Trophoblast cell (in vitro differentiated cells and primary cell): ENCODE results near the gene LCOR.

Experiments used
- DNase-seq, 2 donors: peaks; one replicate each; pipeline ENCODE4 v3.0.0-alpha.2; 2016
- H2AFZ ChIP-seq: 2 replicates; pipeline ENCODE4 v1.6.1; 2013; ENCODE audit warnings: low read length, moderate library complexity, mild to moderate bottlenecking; ENCODE audit not compliant: insufficient read depth, poor library complexity
- H2AK5ac ChIP-seq: 2 replicates; pipeline ENCODE4 v1.6.1; 2013; ENCODE audit warnings: mild to moderate bottlenecking, low read length
- H2BK120ac ChIP-seq: 2 replicates; pipeline ENCODE4 v1.6.1; 2013; ENCODE audit warnings: low read length, mild to moderate bottlenecking, moderate library complexity; ENCODE audit not compliant: insufficient read depth, poor library complexity
- H2BK12ac ChIP-seq: 2 replicates; pipeline ENCODE4 v1.6.1; 2013; ENCODE audit warnings: mild to moderate bottlenecking, low read length, moderate library complexity
- H2BK5ac ChIP-seq: 2 replicates; pipeline ENCODE4 v1.6.1; 2013; ENCODE audit warnings: low read length, low read depth, moderate library complexity, mild to moderate bottlenecking; ENCODE audit not compliant: poor library complexity
- H3K14ac ChIP-seq: 2 replicates; pipeline ENCODE4 v1.6.1; 2013; ENCODE audit warnings: mild to moderate bottlenecking, low read length
- H3K18ac ChIP-seq: 2 replicates; pipeline ENCODE4 v1.6.1; 2013; ENCODE audit warnings: mild to moderate bottlenecking, low read length
- H3K23ac ChIP-seq: 2 replicates; pipeline ENCODE4 v1.6.1; 2013; ENCODE audit warnings: low read length
- H3K27ac ChIP-seq: 2 replicates; pipeline ENCODE4 v1.5.1; 2013; ENCODE audit warnings: low read depth, mild to moderate bottlenecking, inconsistent platforms, low read length, moderate library complexity
- H3K27me3 ChIP-seq: 2 replicates; pipeline ENCODE4 v1.6.1; 2013; ENCODE audit warnings: inconsistent platforms, mild to moderate bottlenecking, low read length, moderate library complexity; ENCODE audit not compliant: insufficient read depth
- H3K36me3 ChIP-seq, 2 experiments: 1 replicate in 1 of 2; 2 replicates in 1 of 2; pipeline ENCODE4 v1.6.1; 2013; ENCODE audit warnings: low read length in 2 of 2, mild to moderate bottlenecking in 2 of 2, moderate library complexity in 1 of 2; ENCODE audit not compliant: insufficient read depth in 2 of 2, control insufficient read depth in 1 of 2
- H3K4ac ChIP-seq: 2 replicates; pipeline ENCODE4 v1.6.1; 2013; ENCODE audit warnings: low read depth, mild to moderate bottlenecking, low read length, moderate library complexity
- H3K4me1 ChIP-seq, 2 experiments: 1 replicate in 1 of 2; 2 replicates in 1 of 2; pipeline ENCODE4 v1.6.1; 2013; ENCODE audit warnings: low read length in 2 of 2, mild to moderate bottlenecking in 2 of 2, moderate library complexity in 1 of 2; ENCODE audit not compliant: insufficient read depth in 2 of 2, control insufficient read depth in 1 of 2
- H3K4me2 ChIP-seq: 2 replicates; pipeline ENCODE4 v1.6.1; 2013; ENCODE audit warnings: inconsistent platforms, mild to moderate bottlenecking, low read length, moderate library complexity
- H3K4me3 ChIP-seq: 2 replicates; pipeline ENCODE4 v1.5.1; 2013; ENCODE audit warnings: mild to moderate bottlenecking, low read depth, low read length, inconsistent platforms
- H3K79me1 ChIP-seq: one replicate; pipeline ENCODE4 v1.6.1; 2013; ENCODE audit warnings: low read length
- H3K79me2 ChIP-seq: 2 replicates; pipeline ENCODE4 v1.6.1; 2013; ENCODE audit warnings: low read length, mild to moderate bottlenecking; ENCODE audit not compliant: control insufficient read depth, insufficient read depth, poor library complexity
- H3K9ac ChIP-seq: 2 replicates; pipeline ENCODE4 v1.6.1; 2013; ENCODE audit warnings: mild to moderate bottlenecking, low read length
- H3K9me3 ChIP-seq: 2 replicates; pipeline ENCODE4 v1.6.1; 2013; ENCODE audit warnings: low read depth, mild to moderate bottlenecking, control low read depth, inconsistent platforms, low read length; ENCODE audit not compliant: insufficient read depth
- H4K12ac ChIP-seq: 2 replicates; pipeline ENCODE4 v1.6.1; 2013; ENCODE audit warnings: low read depth, mild to moderate bottlenecking, low read length, moderate library complexity
- H4K8ac ChIP-seq: 2 replicates; pipeline ENCODE4 v1.6.1; 2013; ENCODE audit warnings: low read depth, mild to moderate bottlenecking, low read length, moderate library complexity
- H4K91ac ChIP-seq: one replicate; pipeline ENCODE4 v1.6.1; 2013; ENCODE audit warnings: low read depth, mild to moderate bottlenecking, low read length, moderate library complexity
- WGBS: extraction: QIAGEN DNeasy Blood & Tissue Kit; methylation state at CpG from one replicate; pipeline ENCODE4 v1.1.7; 2013; ENCODE audit warnings: missing lambda C conversion rate; ENCODE audit not compliant: insufficient read length, insufficient coverage; ENCODE audit errors: extremely low coverage; 5-methylcytosine and 5-hydroxymethylcytosine counted together

Gene LCOR

DNA sequence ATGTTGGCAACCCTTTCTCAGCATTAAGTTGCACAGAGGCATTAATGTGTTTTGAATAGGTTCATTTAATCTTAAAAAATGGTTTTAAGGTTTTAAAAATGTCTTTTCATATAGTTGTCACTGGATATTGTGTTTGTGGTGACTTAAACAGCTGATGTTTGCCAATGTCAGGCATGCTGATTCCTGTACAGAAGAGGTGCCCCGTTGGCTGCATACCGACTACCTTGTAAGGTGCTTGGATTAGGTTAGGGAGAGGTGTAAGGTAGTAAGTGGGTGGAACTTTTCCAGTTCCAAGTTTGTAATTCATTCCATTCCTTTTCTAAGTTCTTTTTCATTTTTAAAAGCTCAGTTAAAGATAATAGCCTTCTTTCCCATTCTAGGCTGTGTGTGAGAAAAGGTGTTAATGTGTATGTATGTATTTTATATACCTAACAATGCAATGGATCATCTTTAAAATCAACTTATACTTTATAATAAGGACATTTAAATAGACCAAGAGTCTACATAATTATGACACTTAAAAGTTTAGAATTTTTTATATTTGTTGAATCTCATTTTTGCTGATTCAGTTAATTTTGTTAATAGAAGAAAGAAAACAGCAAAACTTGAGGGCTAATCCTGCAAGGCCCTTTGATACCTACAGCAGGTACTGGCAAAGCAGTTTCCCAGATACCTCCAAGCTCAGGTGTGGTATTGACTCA lies 155.2 kb downstream of the LCOR start:
- no peak for DNase-seq
- Histone ChIP-seq H2AFZ (no peak overlapping the region), H3K4me3 (no peak overlapping the region), H2BK120ac (no peak overlapping the region), H2AK5ac (no peak overlapping the region), H3K9ac (no peak overlapping the region), H3K27me3 (no peaks in the 10 kb centered on the region), H3K4me2 (no peak overlapping the region), H4K8ac (no peak overlapping the region), H3K4ac (no peak overlapping the region), H3K36me3 (peaks cover 0 to 4% of the 10 kb centered on the region in 2 experiments), H3K27ac (no peak overlapping the region), H3K9me3 (no peaks in the 10 kb centered on the region), H4K91ac (no peak overlapping the region), H3K79me2 (no peaks in the 10 kb centered on the region), H2BK12ac (no peak overlapping the region), H3K14ac (no peak overlapping the region), H3K23ac (no peak overlapping the region), H3K4me1 (peaks cover 0 to 6% of the 10 kb centered on the region in 2 experiments), H4K12ac (no peak overlapping the region), H3K79me1 (no peaks in the 10 kb centered on the region), H2BK5ac (no peak overlapping the region), H3K18ac (no peak overlapping the region)
- no CpG with 5 or more reads among the region's 2 CpGs for WGBS

DNA sequence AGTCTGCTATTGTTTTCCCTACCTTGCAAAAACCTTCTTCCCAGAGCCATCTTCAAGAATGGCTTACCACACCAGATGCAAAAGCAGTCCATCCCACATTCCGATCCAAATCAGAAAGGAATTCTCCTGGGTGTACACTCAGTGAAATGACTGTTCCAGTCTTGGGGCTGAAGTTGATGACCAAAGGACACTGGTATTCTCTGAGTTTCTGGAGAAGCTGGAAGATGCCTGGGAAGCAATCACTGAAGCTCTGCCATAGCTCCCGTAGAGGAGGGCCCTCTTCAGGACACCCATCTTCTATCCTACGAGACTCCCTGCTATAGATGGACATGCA lies 155.7 kb downstream of the LCOR start:
- no peak overlapping the region for H3K4ac ChIP-seq
- no peak overlapping the region for H3K23ac ChIP-seq
- peak; percentile 87 to 97 for DNase-seq
- peaks cover 0 to 6% of the 10 kb centered on the region in 2 experiments for H3K4me1 ChIP-seq
- no peak overlapping the region for H2BK12ac ChIP-seq
- no peak overlapping the region for H4K12ac ChIP-seq
- no peak overlapping the region for H2BK5ac ChIP-seq
- no peaks in the 10 kb centered on the region for H3K79me1 ChIP-seq
- H3K36me3 ChIP-seq: peaks cover 0 to 4% of the 10 kb centered on the region in 2 experiments
- H3K4me2 ChIP-seq: no peak overlapping the region
- no peak overlapping the region for H3K4me3 ChIP-seq
- H3K14ac ChIP-seq: no peak overlapping the region
- peak overlapping the region; percentile 42 for H3K27ac ChIP-seq
- WGBS: no CpG with 5 or more reads among the region's 3 CpGs
- H4K91ac ChIP-seq: no peak overlapping the region
- H3K27me3 ChIP-seq: no peaks in the 10 kb centered on the region
- H3K9me3 ChIP-seq: no peaks in the 10 kb centered on the region
- no peak overlapping the region for H3K18ac ChIP-seq
- H2AFZ ChIP-seq: no peak overlapping the region
- H4K8ac ChIP-seq: no peak overlapping the region
- no peak overlapping the region for H2AK5ac ChIP-seq
- no peak overlapping the region for H2BK120ac ChIP-seq
- H3K9ac ChIP-seq: no peak overlapping the region
- no peaks in the 10 kb centered on the region for H3K79me2 ChIP-seq

DNA sequence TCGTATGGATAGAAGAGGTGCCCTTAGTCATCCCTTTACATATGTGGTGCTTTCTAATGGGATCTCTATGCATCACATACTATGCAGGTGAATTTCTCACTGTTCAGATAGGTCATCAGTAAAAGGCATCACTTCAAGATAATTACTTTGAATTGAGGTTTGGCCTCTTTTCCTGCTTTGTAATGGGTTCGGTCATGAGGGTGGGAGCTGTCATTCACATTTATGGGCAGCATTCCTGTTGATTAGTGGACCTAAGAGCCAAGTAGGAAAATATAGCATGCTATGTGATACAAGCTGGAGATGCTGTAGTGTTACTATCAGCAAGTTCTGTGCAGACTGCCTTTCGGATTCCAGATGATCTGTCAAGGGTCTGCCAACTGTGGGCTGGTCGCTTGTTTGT lies 156.3 kb downstream of the LCOR start:
- Histone ChIP-seq H3K9ac (no peak overlapping the region), H2BK12ac (no peak overlapping the region), H3K4me2 (no peak overlapping the region), H3K4me1 (peaks cover 0 to 6% of the 10 kb centered on the region in 2 experiments), H2BK120ac (no peak overlapping the region), H2AFZ (no peak overlapping the region), H3K23ac (no peak overlapping the region), H3K27ac (peak overlapping the region; percentile 42), H2AK5ac (no peak overlapping the region), H3K27me3 (no peaks in the 10 kb centered on the region), H3K79me1 (no peaks in the 10 kb centered on the region), H3K4ac (no peak overlapping the region), H4K12ac (no peak overlapping the region), H4K8ac (no peak overlapping the region), H3K9me3 (no peaks in the 10 kb centered on the region), H3K79me2 (no peaks in the 10 kb centered on the region), H2BK5ac (no peak overlapping the region), H4K91ac (no peak overlapping the region), H3K18ac (no peak overlapping the region), H3K14ac (no peak overlapping the region), H3K4me3 (no peak overlapping the region), H3K36me3 (peaks cover 0 to 4% of the 10 kb centered on the region in 2 experiments)
- DNase-seq: peak in 1 of 2 donors; percentile 62
- no CpG with 5 or more reads among the region's 4 CpGs for WGBS

DNA sequence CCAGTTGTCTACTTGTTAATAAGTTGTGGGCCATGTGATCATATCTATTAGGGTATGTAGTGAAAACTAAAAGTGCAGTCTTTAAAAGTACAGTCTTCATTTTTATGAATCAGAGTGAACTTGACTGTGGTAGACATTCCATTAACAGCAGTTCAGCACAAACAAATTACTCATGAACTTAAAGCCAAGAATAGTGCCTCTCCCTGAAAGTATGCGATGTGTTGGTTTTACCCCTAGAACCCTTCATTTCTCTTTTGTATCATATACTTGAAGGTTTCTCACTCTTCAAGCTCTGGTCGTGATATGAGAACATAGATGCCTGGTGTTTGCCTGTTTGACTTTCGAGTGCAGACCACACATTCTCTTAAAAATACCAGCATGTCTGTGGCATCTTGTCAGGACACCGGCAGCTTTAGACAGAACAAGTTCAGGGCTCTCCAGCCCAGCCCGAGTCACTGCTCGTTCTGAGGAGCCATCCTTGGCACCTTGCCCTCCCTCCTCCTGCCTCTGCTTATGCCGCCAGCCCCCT lies 159.3 kb downstream of the LCOR start:
- Histone ChIP-seq H3K23ac (no peak overlapping the region), H3K4ac (no peak overlapping the region), H3K14ac (no peak overlapping the region), H3K9ac (no peak overlapping the region), H3K79me2 (no peaks in the 10 kb centered on the region), H3K27ac (no peak overlapping the region), H3K4me2 (no peak overlapping the region), H3K18ac (no peak overlapping the region), H2BK5ac (no peak overlapping the region), H3K79me1 (no peaks in the 10 kb centered on the region), H4K12ac (no peak overlapping the region), H3K27me3 (no peaks in the 10 kb centered on the region), H2AK5ac (no peak overlapping the region), H3K36me3 (no peaks in the 10 kb centered on the region), H2BK12ac (no peak overlapping the region), H3K4me1 (peaks cover 0 to 6% of the 10 kb centered on the region in 2 experiments), H3K4me3 (no peak overlapping the region), H4K8ac (no peak overlapping the region), H4K91ac (no peak overlapping the region), H3K9me3 (no peaks in the 10 kb centered on the region), H2BK120ac (no peak overlapping the region), H2AFZ (no peak overlapping the region)
- peak in 1 of 2 donors; percentile 22 for DNase-seq
- no CpG with 5 or more reads among the region's 7 CpGs for WGBS
